Activated CD4-positive, alpha-beta T cell treated with anti-CD3 and anti-CD28 coated beads, Interleukin-2, amount 50 U/mL, for 4 hours (primary cell): Measurements from ENCODE around the gene CHCT1.

Experiments
- DNase-seq, 2 experiments: peaks; one replicate each; pipeline ENCODE4 v3.0.0-alpha.2; 2020

Gene CHCT1

DNA sequence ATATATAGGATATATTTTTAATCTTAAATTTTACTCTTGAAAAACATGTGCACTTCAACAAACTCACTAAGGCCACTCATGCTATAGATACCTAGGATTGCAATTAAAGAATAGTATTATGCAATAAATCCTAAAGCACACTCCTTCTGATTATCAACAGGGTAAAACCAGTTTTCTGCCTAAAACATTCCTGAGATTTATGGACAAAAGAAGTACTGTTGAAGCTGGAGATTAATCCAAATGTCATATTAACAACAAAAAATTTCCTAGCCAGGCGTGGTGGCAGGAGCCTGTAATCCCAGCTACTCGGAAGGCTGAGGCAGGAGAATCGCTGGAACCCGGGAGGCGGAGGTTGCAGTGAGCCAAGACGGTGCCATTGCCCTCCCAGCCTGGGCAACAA, 21.4 kb downstream of the CHCT1 start:
- DNase-seq, result no peak

GRCh38 chr17:60445144-60445543, 22.9 kb downstream of the CHCT1 start:
- no peak for DNase-seq

DNA sequence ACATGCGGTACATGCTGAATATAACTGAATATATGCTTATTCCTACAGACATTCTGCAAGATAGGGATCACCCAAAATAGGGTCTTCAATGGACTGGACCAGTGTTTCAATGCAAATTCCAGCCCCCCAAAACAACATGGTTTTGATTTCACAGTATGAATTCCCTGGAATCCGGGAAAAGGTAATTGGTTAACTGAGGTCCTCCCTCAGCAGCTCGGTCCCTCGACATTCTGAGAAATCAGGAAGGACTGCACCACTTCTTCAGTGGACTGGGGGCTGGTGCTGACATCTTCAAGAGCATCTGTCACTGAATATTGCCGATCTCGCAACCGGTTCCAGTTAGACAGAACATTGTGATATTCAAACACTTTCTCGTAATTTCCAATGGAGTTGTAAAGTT, 25.1 kb downstream of the CHCT1 start:
- no peak for DNase-seq

GRCh38 chr17:60451071-60451470, 28.8 kb downstream of the CHCT1 start:
- DNase-seq, result no peak

DNA sequence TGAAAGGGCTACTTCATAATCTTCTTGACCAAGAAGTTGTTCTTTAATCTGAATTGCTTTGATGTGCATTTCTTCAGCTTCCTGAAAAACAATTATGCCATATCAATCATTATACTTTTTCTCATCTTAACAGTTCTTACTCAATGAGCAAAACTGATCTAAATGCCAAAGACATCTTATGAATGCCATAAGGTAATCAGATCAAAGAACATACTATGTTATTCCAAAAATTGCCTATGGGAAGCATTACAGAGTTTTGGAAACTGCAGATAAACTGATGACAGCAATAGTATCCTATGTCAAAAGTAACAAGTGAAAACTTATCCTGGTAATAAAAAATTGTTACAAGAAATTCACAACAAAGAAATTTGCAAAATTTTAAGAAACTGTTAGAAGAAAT, 29.7 kb downstream of the CHCT1 start:
- DNase-seq, result no peak

DNA sequence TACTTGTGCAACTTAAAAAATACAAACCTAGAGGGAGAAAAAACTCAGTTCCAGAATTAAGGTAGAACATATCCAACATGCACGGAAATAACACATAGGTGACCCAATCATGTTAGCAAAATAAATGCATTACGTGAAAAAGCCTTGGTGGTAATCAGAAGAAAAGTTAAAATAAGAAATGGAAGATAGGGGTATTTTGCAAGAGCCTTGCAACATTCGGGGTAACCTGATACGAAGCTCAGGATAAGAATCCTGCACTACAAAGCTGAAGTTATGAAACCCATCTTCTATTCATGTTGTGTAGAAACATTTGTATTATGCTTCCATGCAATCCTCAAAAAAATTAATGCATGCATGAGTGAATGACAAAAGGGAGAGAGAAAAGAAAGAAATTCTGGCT, 33.1 kb downstream of the CHCT1 start:
- no peak for DNase-seq

- no peak for DNase-seq
Measured at GRCh38 chr17:60457148-60457547, 34.9 kb downstream of the CHCT1 start.

DNA sequence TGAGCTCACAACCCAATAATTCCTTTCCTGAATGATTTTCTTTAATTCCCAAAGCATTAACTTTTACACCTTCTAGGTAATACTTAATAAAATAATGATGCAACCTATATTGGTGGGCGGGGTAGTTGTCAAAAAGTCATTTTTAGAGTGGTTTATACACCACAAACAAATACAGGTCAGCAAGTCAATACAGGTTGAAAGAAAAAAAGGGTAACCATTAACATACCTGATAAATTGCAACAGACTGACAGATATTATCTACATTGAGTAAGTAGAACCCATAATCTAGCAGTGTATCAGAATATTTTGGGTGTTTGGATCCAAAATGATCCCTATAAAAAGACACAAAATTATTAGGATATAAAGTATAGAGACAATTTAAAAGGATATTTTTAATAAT, 39.3 kb downstream of the CHCT1 start:
- DNase-seq, result no peak

- DNase-seq, result no peak
Measured at GRCh38 chr17:60463157-60463835, 41.0 kb downstream of the CHCT1 start.

DNA sequence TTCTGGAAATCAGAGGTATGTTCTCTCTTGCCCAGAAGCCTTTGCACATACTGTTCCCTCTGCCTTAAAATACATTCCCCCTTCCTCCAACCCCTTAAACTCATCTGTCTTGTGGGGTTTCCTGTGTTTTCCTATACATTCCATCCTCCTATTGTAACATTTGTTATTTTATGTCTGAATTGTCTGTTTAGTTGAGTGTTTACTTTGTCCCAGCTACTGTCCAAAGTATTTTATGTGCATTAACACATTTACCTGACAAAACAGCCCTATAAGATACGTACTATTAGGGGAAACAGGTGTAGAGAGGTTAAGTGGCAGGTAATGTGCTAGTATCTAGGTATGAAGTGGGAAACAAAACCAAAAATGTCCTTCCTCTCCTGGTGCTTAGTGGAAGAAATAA, 42.1 kb downstream of the CHCT1 start:
- DNase-seq, result no peak

DNA sequence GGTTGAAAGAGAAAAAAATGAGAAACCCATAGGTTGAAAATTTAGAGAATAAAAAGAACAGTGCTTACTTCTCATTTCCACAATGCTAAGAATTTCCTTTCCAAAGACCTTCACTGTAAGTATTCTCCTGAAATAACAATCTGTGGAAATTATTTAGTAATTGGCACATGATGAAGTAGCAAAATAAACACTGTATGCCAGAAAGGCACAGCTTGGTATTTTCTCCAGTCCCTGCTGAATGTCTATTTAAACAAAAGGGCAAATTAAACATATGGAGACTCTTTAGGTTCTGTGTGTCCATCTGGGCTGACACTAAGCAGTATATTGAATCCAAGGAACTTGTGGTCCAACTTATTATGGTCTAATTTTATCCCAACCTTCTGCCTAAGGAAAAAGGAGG, 46.1 kb downstream of the CHCT1 start:
- no peak for DNase-seq

DNA sequence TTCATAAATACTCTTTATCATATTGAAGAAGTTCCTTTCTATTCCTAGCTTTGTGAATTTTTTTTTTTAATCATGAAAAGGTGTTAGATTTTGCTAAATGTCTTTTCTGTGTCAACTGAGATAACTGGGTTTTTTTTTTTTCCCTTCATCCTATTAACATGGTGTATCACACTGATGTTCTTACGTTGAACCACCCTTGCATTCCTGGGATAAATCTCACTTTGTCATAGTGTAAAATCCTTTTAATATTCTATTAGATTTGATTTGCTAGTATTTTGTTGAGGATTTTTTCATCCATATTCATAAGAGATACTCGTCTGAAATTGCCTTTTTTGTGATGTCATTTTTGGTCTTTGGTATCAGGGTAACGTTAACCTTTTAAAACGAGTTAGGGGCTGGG, 49.2 kb downstream of the CHCT1 start:
- DNase-seq, result no peak

GRCh38 chr17:60472449-60472848, 50.2 kb downstream of the CHCT1 start:
- no peak for DNase-seq

- DNase-seq, result no peak
Measured at GRCh38 chr17:60473788-60474187, 51.5 kb downstream of the CHCT1 start.
